Progenitor cell of endocrine pancreas (in vitro differentiated cells): ENCODE data around the gene SMAD9. TPM values are rescaled to one million over a fixed set of nuclear protein-coding genes. Genes with fewer than 3 reads are reported as not detected.

Source experiments
- DNase-seq: peaks from one replicate; pipeline ENCODE4 v3.0.0; 2021; ENCODE audit warnings: low spot score; ENCODE audit not compliant: unreplicated experiment
- H3K27ac Mint-ChIP-seq: 2 replicates; pipeline ENCODE4 v1.8.0; 2021; ENCODE audit warnings: mild to moderate bottlenecking, moderate library complexity, mixed read lengths
- H3K27me3 Mint-ChIP-seq: 2 replicates; pipeline ENCODE4 v1.8.0; 2021; ENCODE audit warnings: mixed read lengths
- H3K36me3 Mint-ChIP-seq: 2 replicates; pipeline ENCODE4 v1.8.0; 2022; ENCODE audit warnings: mixed read lengths; ENCODE audit not compliant: insufficient read depth
- H3K4me1 Mint-ChIP-seq: 2 replicates; pipeline ENCODE4 v1.8.0; 2021; ENCODE audit warnings: low read depth, mixed read lengths
- H3K4me3 Mint-ChIP-seq: 2 replicates; pipeline ENCODE4 v1.8.0; 2021; ENCODE audit warnings: low read depth, mild to moderate bottlenecking, moderate library complexity, mixed read lengths
- H3K9me3 Mint-ChIP-seq: 2 replicates; pipeline ENCODE4 v1.8.0; 2021; ENCODE audit warnings: low read depth, mixed read lengths
- CTCF ChIP-seq: fragments of 200-600 bp; sonication (generic); IDR thresholded peaks from one replicate; pipeline ENCODE4 v1.5.0; 2021; ENCODE audit warnings: antibody characterized with exemption, mild to moderate bottlenecking; ENCODE audit not compliant: unreplicated experiment
- total RNA-seq: library from RNA; stranded (reverse); gene quantifications from 2 replicates; pipeline ENCODE4 v1.2.1, GENCODE V29; 2021

Gene SMAD9
- total RNA-seq, 1 donor from 2014 or later: 10.5 TPM

- Mint-ChIP-seq H3K4me3 (no peak overlapping the region), H3K27me3 (no peaks in the 10 kb centered on the region), H3K36me3 (peaks cover 4% of the 10 kb centered on the region), H3K27ac (no peak overlapping the region), H3K9me3 (no peaks in the 10 kb centered on the region), H3K4me1 (no peaks in the 10 kb centered on the region)
- no peak for DNase-seq
- TF ChIP-seq CTCF: no peak
Measured at GRCh38 chr13:36866232-36866631, 53.8 kb downstream of the SMAD9 start.

- H3K27me3 Mint-ChIP-seq: no peaks in the 10 kb centered on the region
- TF ChIP-seq CTCF: no peak
- H3K36me3 Mint-ChIP-seq: peaks cover 4% of the 10 kb centered on the region
- no peak overlapping the region for H3K4me3 Mint-ChIP-seq
- no peaks in the 10 kb centered on the region for H3K9me3 Mint-ChIP-seq
- no peaks in the 10 kb centered on the region for H3K4me1 Mint-ChIP-seq
- no peak overlapping the region for H3K27ac Mint-ChIP-seq
- no peak for DNase-seq
Measured at GRCh38 chr13:36865265-36865664, 54.8 kb downstream of the SMAD9 start.

GRCh38 chr13:36862722-36863121 is 57.3 kb downstream of the SMAD9 start:
- no peaks in the 10 kb centered on the region for H3K27me3 Mint-ChIP-seq
- DNase-seq: no peak
- H3K9me3 Mint-ChIP-seq: no peaks in the 10 kb centered on the region
- peaks cover 4% of the 10 kb centered on the region for H3K36me3 Mint-ChIP-seq
- H3K4me1 Mint-ChIP-seq: peaks cover 2% of the 10 kb centered on the region
- H3K27ac Mint-ChIP-seq: no peak overlapping the region
- H3K4me3 Mint-ChIP-seq: no peak overlapping the region
- TF ChIP-seq CTCF: no peak

GRCh38 chr13:36862002-36862685 is 57.9 kb downstream of the SMAD9 start:
- TF ChIP-seq CTCF: no peak
- Mint-ChIP-seq H3K4me3 (no peak overlapping the region), H3K36me3 (peaks cover 4% of the 10 kb centered on the region), H3K27ac (no peak overlapping the region), H3K4me1 (peaks cover 2% of the 10 kb centered on the region), H3K27me3 (no peaks in the 10 kb centered on the region), H3K9me3 (no peaks in the 10 kb centered on the region)
- DNase-seq: no peak

- no peak for DNase-seq
- H3K4me3 Mint-ChIP-seq: no peak overlapping the region
- no peaks in the 10 kb centered on the region for H3K9me3 Mint-ChIP-seq
- no peak for TF ChIP-seq CTCF
- no peaks in the 10 kb centered on the region for H3K27me3 Mint-ChIP-seq
- H3K4me1 Mint-ChIP-seq: peaks cover 2% of the 10 kb centered on the region
- no peak overlapping the region for H3K27ac Mint-ChIP-seq
- H3K36me3 Mint-ChIP-seq: peaks cover under 1% of the 10 kb centered on the region
Measured at GRCh38 chr13:36859259-36859658, 60.8 kb downstream of the SMAD9 start.
